Measurements from ENCODE around the gene NARF.

Gene NARF

DNA sequence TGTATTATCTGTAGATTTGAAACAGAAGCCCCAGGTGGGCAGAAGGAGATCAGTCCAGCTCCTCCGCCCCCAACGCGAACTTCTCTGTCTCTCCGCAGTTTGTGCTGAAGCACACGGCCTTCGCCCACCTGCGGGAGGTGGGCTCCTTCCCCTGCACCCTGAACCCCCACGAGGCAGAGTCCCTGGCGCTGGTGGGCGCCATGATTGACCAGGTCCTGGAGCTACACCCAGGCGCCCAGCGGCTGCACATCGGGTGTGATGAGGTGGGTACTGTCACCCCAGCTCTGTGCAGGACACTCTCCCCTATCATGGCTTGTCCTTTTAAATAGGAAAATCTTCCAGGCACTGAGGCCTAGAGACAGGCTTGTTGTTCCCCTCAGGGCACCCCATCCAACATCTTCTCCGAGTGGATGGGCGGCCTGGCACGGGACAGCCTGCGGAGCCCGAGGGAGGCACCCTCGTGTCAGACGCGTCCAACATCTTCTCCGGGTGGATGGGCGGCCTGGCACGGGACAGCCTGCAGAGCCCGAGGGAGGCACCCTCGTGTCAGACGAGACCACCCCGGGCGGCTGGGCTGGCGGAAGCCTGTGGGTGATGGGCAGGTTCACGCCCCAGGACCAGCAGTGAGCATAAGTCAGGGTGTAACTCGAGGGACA, 24.9 kb upstream of the NARF start:
- TF ChIP-seq, protein P1, sequence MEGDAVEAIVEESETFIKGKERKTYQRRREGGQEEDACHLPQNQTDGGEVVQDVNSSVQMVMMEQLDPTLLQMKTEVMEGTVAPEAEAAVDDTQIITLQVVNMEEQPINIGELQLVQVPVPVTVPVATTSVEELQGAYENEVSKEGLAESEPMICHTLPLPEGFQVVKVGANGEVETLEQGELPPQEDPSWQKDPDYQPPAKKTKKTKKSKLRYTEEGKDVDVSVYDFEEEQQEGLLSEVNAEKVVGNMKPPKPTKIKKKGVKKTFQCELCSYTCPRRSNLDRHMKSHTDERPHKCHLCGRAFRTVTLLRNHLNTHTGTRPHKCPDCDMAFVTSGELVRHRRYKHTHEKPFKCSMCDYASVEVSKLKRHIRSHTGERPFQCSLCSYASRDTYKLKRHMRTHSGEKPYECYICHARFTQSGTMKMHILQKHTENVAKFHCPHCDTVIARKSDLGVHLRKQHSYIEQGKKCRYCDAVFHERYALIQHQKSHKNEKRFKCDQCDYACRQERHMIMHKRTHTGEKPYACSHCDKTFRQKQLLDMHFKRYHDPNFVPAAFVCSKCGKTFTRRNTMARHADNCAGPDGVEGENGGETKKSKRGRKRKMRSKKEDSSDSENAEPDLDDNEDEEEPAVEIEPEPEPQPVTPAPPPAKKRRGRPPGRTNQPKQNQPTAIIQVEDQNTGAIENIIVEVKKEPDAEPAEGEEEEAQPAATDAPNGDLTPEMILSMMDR (conservative IDR thresholded peaks at IDR 0.05; ENCODE audit: control insufficient read depth, insufficient read depth, low read depth, low read length): no peak

DNA sequence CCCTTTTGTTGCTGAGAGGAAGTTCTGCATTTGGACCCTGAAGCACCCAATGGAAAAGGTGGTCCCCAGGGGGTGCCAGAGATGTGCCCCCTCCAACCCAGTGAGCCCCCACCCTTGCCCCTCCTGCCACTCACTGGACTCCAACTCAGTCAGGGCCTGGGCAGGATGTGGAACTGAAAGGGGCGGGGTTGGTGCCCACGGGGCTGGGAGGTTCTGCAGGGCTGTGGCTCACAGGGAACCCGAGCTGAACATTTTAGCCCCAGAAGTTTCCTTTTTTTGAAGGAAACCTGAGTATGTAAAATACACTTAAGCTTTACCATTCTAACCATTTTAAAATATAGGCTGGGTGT, 24.4 kb upstream of the NARF start:
- TF ChIP-seq, protein P1 (conservative IDR thresholded peaks at IDR 0.05; ENCODE audit: control insufficient read depth, insufficient read depth, low read depth, low read length): no peak
- DNase-seq (ENCODE audit: low read depth): no peak
- H3K4me3 ChIP-seq (ENCODE audit: control insufficient read depth, low read depth, low read length): no peak overlapping the region

More for the DNA sequence above, 24.9 kb upstream of the NARF start:
- no peak overlapping the region for H3K4me3 ChIP-seq (ENCODE audit: control insufficient read depth, low read depth, low read length)
- no peak for DNase-seq (ENCODE audit: low read depth)

DNA sequence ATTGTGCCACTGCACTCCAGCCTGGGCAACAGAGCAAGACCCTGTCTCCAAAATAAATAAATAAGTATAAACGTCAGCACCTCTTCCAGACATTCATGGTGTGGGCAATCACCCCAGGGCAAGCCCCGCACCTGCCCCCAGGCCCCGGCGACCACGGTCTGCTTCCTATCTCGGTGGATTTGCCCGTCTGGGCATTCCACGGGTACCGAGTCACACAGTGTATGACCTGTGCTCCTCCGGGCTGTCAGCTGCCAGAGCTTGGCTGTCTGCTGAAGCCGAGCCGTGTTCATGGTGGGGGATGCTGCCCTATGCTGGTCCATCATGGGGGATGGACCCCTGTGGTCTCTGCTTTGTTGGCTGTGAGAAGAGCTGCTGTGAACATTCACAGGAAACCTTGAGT, 23.4 kb upstream of the NARF start:
- TF ChIP-seq, protein P1 (conservative IDR thresholded peaks at IDR 0.05; ENCODE audit: control insufficient read depth, insufficient read depth, low read depth, low read length): no peak
- H3K4me3 ChIP-seq (ENCODE audit: control insufficient read depth, low read depth, low read length): no peak overlapping the region
- no peak for DNase-seq (ENCODE audit: low read depth)

DNA sequence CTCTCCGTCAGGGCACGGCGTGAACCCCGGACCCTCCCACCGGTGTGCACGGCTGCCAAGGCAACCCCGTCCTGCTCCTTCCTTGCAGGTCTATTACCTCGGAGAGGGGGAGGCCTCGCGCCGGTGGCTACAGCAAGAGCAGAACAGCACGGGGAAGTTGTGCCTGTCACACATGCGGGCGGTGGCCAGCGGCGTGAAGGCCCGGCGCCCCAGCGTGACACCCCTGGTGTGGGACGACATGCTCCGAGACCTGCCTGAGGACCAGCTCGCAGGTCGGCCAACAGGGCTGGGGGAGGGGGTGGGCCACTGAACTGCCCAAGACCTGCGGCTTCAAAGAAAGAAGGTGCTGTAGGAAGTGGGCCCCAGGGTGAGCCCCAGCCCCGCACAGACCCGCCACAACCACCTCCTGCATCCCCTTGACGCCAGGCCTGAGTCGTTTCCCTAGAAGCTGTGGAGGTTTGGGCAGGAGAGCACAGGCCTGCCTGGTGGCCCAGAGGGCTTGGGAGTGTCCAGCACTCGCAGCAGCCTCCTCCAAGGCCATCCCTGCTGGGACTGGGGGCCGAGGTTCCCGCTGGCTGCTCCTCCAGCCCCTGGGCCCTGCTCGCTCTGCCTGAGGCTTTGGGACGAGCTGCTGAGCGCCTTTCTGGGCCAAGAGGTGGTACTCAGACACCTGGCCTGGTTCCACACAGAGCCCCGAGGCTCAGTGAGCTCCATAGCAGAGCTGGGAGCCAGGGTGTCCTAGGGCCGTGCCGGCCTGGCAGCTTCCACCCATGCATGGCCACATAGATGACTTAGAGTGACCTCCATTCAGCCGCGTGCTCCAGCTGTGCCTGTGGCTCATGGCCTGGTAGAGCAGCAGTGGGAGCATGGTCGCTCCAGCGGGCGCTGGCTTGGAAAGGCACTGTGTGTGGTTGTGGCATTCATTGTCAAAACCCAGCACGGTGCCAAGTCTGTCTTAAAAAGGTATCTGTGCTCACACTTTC, 22.6 kb upstream of the NARF start:
- no peak overlapping the region for H3K4me3 ChIP-seq (ENCODE audit: control insufficient read depth, low read depth, low read length)
- TF ChIP-seq, protein P1 (conservative IDR thresholded peaks at IDR 0.05; ENCODE audit: control insufficient read depth, insufficient read depth, low read depth, low read length): no peak
- DNase-seq (ENCODE audit: low read depth): no peak

DNA sequence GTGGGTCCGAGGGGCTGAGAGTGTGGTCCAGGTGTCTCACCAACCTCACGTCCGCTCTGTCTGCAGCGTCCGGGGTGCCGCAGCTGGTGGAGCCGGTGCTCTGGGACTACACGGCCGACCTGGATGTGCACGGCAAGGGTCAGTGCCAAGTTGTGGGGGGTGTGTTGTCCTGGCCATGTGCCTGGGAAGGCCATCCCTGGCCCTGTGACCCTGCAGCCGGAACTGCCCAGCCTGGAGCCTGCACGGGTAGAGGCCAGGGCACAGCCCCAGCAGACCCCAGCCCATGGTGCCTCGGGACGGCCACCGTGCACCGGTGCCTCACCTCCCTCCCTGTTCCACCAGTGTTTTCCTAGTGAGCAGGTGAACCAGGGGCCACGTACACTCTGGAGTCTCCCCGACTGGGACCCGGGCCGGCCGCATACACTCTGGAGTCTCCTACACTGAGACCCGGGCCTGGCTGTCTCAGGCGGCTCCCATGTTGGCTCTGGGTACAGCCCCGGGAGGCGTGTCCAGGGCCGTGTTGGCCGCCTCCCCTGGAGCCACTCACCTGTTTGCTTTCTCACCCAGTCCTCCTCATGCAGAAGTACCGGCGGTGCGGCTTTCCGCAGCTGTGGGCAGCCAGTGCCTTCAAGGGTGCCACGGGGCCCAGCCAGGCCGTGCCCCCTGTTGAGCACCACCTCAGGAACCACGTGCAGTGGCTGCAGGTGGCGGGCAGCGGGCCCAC, 21.8 kb upstream of the NARF start:
- DNase-seq (ENCODE audit: low read depth): no peak
- no peak overlapping the region for H3K4me3 ChIP-seq (ENCODE audit: control insufficient read depth, low read depth, low read length)
- TF ChIP-seq, protein P1 (conservative IDR thresholded peaks at IDR 0.05; ENCODE audit: control insufficient read depth, insufficient read depth, low read depth, low read length): no peak

DNA sequence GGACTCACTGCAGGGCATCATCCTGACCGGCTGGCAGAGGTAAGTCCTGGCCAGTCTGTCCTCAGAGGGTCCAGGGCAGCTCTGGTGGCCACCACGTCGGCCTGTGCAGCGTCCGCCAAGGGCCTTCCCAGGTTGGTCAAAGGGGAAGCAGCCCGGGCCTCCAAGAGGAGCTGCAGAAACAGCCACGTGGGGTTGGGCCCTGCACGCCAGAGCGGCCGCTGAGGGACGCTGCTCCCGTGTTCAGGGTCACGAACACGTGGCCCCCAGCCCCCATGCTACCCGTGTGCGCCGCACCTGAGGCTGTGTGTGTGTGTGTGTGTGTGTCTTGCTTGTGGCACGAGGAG, 21.2 kb upstream of the NARF start:
- no peak for DNase-seq (ENCODE audit: low read depth)
- no peak overlapping the region for H3K4me3 ChIP-seq (ENCODE audit: control insufficient read depth, low read depth, low read length)
- TF ChIP-seq, protein P1 (conservative IDR thresholded peaks at IDR 0.05; ENCODE audit: control insufficient read depth, insufficient read depth, low read depth, low read length): no peak

Measured in fibroblast of mammary gland (primary cell).